ENCODE data around the gene IPO11.

Gene IPO11

DNA sequence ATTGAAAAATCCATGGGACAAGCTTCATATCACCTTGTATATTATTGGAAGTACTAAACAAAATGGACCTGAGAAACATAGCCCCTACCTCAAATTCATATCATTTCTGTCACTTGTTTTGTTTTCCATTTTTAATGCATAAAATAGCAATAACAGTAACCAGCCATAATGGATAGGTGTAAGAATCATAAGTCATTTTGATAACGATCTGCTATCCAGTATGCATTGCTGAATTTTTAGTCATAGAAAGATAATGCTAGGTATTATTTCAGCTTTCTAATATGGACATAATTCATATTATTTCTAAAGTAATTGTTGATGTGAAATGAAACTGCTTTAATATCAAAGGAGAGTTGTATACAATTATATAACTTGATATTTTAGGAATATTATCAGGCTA lies 164.9 kb downstream of the IPO11 start:
- H3K79me2 ChIP-seq (ENCODE audit: insufficient read depth, low read length), result no peaks in the 10 kb centered on the region
- H3K4me2 ChIP-seq (ENCODE audit: low read depth, low read length, poor library complexity, severe bottlenecking), result no peak overlapping the region
- H2AFZ ChIP-seq (ENCODE audit: low read depth, low read length, severe bottlenecking), result no peak overlapping the region
- no peak for TF ChIP-seq EZH2phosphoT487 (conservative IDR thresholded peaks at IDR 0.05; ENCODE audit: low read length)
- TF ChIP-seq, protein P1, sequence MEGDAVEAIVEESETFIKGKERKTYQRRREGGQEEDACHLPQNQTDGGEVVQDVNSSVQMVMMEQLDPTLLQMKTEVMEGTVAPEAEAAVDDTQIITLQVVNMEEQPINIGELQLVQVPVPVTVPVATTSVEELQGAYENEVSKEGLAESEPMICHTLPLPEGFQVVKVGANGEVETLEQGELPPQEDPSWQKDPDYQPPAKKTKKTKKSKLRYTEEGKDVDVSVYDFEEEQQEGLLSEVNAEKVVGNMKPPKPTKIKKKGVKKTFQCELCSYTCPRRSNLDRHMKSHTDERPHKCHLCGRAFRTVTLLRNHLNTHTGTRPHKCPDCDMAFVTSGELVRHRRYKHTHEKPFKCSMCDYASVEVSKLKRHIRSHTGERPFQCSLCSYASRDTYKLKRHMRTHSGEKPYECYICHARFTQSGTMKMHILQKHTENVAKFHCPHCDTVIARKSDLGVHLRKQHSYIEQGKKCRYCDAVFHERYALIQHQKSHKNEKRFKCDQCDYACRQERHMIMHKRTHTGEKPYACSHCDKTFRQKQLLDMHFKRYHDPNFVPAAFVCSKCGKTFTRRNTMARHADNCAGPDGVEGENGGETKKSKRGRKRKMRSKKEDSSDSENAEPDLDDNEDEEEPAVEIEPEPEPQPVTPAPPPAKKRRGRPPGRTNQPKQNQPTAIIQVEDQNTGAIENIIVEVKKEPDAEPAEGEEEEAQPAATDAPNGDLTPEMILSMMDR (IDR thresholded peaks at IDR 0.05; ENCODE audit: insufficient read depth, low read length, poor library complexity, severe bottlenecking), result no peak
- H3K9me2 ChIP-seq (replicated peaks; ENCODE audit: insufficient read depth, low read length), result no peaks in the 10 kb centered on the region
- no peak overlapping the region for H3K9ac ChIP-seq (ENCODE audit: low read length)
- no peaks in the 10 kb centered on the region for H3K36me3 ChIP-seq (ENCODE audit: low read length)
- no peaks in the 10 kb centered on the region for H3K27me3 ChIP-seq (ENCODE audit: low read length)
- no peaks in the 10 kb centered on the region for H4K20me1 ChIP-seq (ENCODE audit: low read depth, low read length)
- H3K4me3 ChIP-seq (ENCODE audit: insufficient read depth, low read length, poor library complexity, severe bottlenecking), result no peak overlapping the region
- H3K27ac ChIP-seq (ENCODE audit: low read depth, low read length), result no peak overlapping the region
- H3F3A ChIP-seq (ENCODE audit: insufficient read depth), result no peaks in the 10 kb centered on the region
- H3K9me3 ChIP-seq (ENCODE audit: insufficient read depth, low read length), result no peaks in the 10 kb centered on the region

DNA sequence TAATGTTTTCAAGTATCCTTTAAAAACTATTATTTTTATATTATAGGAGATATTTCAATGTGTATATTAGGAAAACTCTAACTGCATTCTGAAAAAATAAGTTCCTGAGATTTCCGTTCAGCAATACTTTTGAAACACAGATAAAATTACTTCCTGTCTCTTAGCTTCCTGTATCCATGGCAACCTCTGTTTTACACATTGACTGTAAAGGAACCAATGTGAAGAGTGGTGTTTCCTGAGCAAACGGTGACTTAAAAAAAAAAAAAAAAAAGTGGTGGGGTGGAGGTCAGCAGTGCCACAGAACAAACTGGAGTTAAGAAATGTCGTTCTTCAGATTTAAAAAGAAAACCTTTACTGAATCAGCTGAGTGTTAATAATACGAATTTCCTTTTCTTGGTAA lies 166.0 kb downstream of the IPO11 start, which contains the start of gene LRRC70:
Gene LRRC70 (plus strand): TSS at position 280 of the 400 bp plus-strand sequence. CDS start 620 bp downstream, outside the sequence.
- Histone ChIP-seq H3K9ac (ENCODE audit: low read length) (no peak within 1 kb of the TSS), H4K20me1 (ENCODE audit: low read depth, low read length) (no peaks in the 10 kb centered on the region), H3K36me3 (ENCODE audit: low read length) (no peaks in the 10 kb centered on the region), H3F3A (ENCODE audit: insufficient read depth) (no peaks in the 10 kb centered on the region), H3K9me2 (replicated peaks; ENCODE audit: insufficient read depth, low read length) (no peaks in the 10 kb centered on the region), H3K27me3 (ENCODE audit: low read length) (no peaks in the 10 kb centered on the region), H3K9me3 (ENCODE audit: insufficient read depth, low read length) (no peaks in the 10 kb centered on the region), H3K4me3 (ENCODE audit: insufficient read depth, low read length, poor library complexity, severe bottlenecking) (no peak within 1 kb of the TSS), H3K4me2 (ENCODE audit: low read depth, low read length, poor library complexity, severe bottlenecking) (no peak within 1 kb of the TSS), H3K79me2 (ENCODE audit: insufficient read depth, low read length) (no peaks in the 10 kb centered on the region), H3K27ac (ENCODE audit: low read depth, low read length) (no peak within 1 kb of the TSS), H2AFZ (ENCODE audit: low read depth, low read length, severe bottlenecking) (no peak within 1 kb of the TSS)
- TF ChIP-seq, protein P1 (IDR thresholded peaks at IDR 0.05; ENCODE audit: insufficient read depth, low read length, poor library complexity, severe bottlenecking), result no peak
- no peak for TF ChIP-seq EZH2phosphoT487 (conservative IDR thresholded peaks at IDR 0.05; ENCODE audit: low read length)

DNA sequence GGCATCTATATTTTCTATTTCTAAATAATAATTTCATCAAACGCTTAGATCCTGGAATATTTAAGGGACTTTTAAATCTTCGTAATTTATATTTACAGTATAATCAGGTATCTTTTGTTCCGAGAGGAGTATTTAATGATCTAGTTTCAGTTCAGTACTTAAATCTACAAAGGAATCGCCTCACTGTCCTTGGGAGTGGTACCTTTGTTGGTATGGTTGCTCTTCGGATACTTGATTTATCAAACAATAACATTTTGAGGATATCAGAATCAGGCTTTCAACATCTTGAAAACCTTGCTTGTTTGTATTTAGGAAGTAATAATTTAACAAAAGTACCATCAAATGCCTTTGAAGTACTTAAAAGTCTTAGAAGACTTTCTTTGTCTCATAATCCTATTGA lies 167.2 kb downstream of the IPO11 start:
- no peaks in the 10 kb centered on the region for H3F3A ChIP-seq (ENCODE audit: insufficient read depth)
- H3K9me2 ChIP-seq (replicated peaks; ENCODE audit: insufficient read depth, low read length), result no peaks in the 10 kb centered on the region
- no peak overlapping the region for H3K9ac ChIP-seq (ENCODE audit: low read length)
- H3K4me2 ChIP-seq (ENCODE audit: low read depth, low read length, poor library complexity, severe bottlenecking), result no peak overlapping the region
- no peak overlapping the region for H3K27ac ChIP-seq (ENCODE audit: low read depth, low read length)
- H3K27me3 ChIP-seq (ENCODE audit: low read length), result no peaks in the 10 kb centered on the region
- no peaks in the 10 kb centered on the region for H3K36me3 ChIP-seq (ENCODE audit: low read length)
- H3K79me2 ChIP-seq (ENCODE audit: insufficient read depth, low read length), result no peaks in the 10 kb centered on the region
- H2AFZ ChIP-seq (ENCODE audit: low read depth, low read length, severe bottlenecking), result no peak overlapping the region
- TF ChIP-seq EZH2phosphoT487 (conservative IDR thresholded peaks at IDR 0.05; ENCODE audit: low read length), result no peak
- TF ChIP-seq, protein P1 (IDR thresholded peaks at IDR 0.05; ENCODE audit: insufficient read depth, low read length, poor library complexity, severe bottlenecking), result no peak
- no peaks in the 10 kb centered on the region for H3K9me3 ChIP-seq (ENCODE audit: insufficient read depth, low read length)
- H3K4me3 ChIP-seq (ENCODE audit: insufficient read depth, low read length, poor library complexity, severe bottlenecking), result no peak overlapping the region
- H4K20me1 ChIP-seq (ENCODE audit: low read depth, low read length), result no peaks in the 10 kb centered on the region
